Omental fat pad (tissue), 4 donors: ENCODE measurements around the gene COX19. TPM values are rescaled to one million over a fixed set of nuclear protein-coding genes. Genes with fewer than 3 reads are reported as not detected.

Source experiments
- ATAC-seq: fragments of 150-250 bp; one replicate; pipeline ENCODE4 v1.9.1; 2016; ENCODE audit warnings: mild to moderate bottlenecking, moderate library complexity; ENCODE audit not compliant: low FRiP score
- DNase-seq: peaks from one replicate; pipeline ENCODE4 v3.0.0-alpha.2; 2019; ENCODE audit warnings: low spot score
- total RNA-seq, 4 donors: library from RNA; depleted of rRNA; stranded (reverse); fragments of >200 nt; gene quantifications; one replicate each; pipeline ENCODE4 v1.1.0, GENCODE V29; 2016
- TF ChIP-seq, protein P1 (sequence below), 3 donors: fragments of 450-650 bp; IDR thresholded peaks; one replicate each; pipeline ENCODE4 v1.5.1; 2016 to 2017; ENCODE audit warnings: antibody characterized with exemption in 3 of 3, mild to moderate bottlenecking in 3 of 3, moderate library complexity in 2 of 3

The COX19 gene
- total RNA-seq, 4 donors from 2014 or later = 8.1 to 16.9 (median 10.0) TPM

GRCh38 chr7:994592-995308 lies 19.4 kb upstream of the COX19 start:
- TF ChIP-seq, protein P1, sequence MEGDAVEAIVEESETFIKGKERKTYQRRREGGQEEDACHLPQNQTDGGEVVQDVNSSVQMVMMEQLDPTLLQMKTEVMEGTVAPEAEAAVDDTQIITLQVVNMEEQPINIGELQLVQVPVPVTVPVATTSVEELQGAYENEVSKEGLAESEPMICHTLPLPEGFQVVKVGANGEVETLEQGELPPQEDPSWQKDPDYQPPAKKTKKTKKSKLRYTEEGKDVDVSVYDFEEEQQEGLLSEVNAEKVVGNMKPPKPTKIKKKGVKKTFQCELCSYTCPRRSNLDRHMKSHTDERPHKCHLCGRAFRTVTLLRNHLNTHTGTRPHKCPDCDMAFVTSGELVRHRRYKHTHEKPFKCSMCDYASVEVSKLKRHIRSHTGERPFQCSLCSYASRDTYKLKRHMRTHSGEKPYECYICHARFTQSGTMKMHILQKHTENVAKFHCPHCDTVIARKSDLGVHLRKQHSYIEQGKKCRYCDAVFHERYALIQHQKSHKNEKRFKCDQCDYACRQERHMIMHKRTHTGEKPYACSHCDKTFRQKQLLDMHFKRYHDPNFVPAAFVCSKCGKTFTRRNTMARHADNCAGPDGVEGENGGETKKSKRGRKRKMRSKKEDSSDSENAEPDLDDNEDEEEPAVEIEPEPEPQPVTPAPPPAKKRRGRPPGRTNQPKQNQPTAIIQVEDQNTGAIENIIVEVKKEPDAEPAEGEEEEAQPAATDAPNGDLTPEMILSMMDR (IDR thresholded peaks at IDR 0.05) = no peak
- ATAC-seq = no peak
- DNase-seq = no peak

DNA sequence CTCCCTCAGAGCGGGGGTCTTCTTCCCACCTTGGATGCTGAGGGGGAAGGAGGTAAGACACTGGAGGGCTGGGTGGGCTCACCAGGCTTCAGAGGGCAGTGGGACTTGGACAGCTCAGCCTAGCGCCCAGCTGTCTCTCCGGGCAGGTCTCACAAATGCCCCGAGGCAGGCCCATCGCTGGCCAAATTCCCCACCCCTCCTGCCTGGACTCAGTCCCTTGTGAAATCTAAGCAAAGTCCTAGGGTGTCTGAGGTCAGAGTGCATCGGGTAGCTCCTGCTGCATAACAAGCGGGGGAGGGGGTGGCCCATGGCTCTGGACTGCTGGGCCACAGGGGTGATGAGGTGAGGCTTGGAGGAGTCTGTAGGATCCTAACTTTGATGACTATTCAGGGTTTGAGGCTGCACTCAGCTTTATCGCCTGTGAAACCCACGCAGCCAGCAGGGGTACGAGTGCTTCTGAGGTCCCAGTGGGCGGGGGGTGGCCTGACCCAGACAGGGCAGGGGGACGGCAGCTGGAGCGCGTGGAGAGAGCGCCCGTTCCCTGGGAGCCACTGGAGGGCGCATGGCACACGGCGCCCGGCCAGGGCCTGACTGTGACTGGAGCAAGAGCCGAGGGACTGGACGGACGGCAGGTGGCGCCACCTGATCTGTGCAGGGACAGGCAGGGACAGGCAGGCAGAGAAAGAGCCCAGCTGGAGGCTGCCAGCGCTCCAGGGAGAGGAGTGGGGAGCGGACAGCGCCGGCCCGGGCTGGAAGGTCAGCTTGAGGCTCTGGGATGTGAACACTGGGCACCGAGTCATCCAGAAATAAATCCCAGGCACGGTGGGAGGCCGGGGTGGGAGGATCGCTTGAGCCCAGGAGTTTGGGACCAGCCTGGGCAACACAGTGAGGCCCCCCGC lies 17.6 kb upstream of the COX19 start:
- DNase-seq (peak; percentile 85), ATAC-seq (peak; percentile 95)
- TF ChIP-seq, protein P1 (IDR thresholded peaks at IDR 0.05) = peak in 1 of 3 donors; percentile 98

GRCh38 chr7:991729-992656 lies 16.6 kb upstream of the COX19 start:
- ATAC-seq = no peak
- TF ChIP-seq, protein P1 (IDR thresholded peaks at IDR 0.05) = no peak
- DNase-seq = no peak

GRCh38 chr7:990933-991728 lies 15.8 kb upstream of the COX19 start:
- TF ChIP-seq, protein P1 (IDR thresholded peaks at IDR 0.05) = no peak
- DNase-seq = no peak
- ATAC-seq = no peak

DNA sequence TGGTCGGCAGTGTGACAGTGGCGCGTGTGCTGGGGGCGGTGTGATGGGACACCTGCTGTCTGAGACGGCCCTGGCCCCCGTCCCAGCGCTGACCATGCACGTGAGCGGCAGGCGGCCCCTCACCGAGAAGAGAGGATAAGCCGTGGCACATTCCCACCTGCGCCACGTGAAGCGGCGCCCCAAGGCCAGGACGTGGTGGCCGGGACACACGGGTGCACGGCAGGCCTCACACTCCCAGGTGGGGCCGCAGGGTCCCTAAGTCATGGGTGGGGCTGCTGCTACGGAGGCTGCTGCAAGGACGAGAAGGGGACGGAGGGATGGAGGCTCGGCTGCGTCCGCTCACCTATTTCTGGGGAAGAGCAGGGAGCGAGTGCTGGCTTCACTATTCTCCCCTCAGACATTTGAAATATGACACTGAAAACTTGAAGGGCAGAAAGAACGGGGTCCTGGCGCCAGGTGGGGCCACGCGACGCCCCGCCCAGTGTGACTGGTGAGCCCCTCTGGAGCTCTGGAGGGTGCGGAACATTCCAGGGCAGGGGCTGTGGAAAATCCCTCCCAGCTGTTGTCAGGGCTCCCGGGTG lies 15.1 kb upstream of the COX19 start:
- TF ChIP-seq, protein P1 (IDR thresholded peaks at IDR 0.05) = no peak
- ATAC-seq = no peak

More for the DNA sequence above, 15.1 kb upstream of the COX19 start:
- no peak for DNase-seq
